Right atrium auricular region (tissue), 2 donors: ENCODE data around the gene CDC42BPA. TPM values are rescaled to one million over a fixed set of nuclear protein-coding genes. Genes with fewer than 3 reads are reported as not detected.

Source experiments
- DNase-seq: peaks from one replicate; pipeline ENCODE4 v3.0.0-alpha.2; 2019; ENCODE audit warnings: low spot score
- H3K27ac ChIP-seq, 2 donors: fragments of 200-600 bp; sonication (generic); 1 replicate in 1 of 2; 2 replicates in 1 of 2; pipeline ENCODE4 v1.5.1; 2016 to 2019
- H3K27me3 ChIP-seq, 2 donors: fragments of 200-600 bp; sonication (generic); one replicate each; pipeline versions ENCODE4 v1.5.1 to v1.6.0; 2017 to 2019
- H3K36me3 ChIP-seq: fragments of 200-600 bp; sonication (generic); one replicate; pipeline ENCODE4 v1.5.1; 2016
- H3K4me1 ChIP-seq, 2 donors: fragments of 200-600 bp; sonication (generic); one replicate each; pipeline versions ENCODE4 v1.5.1 to v1.6.0; 2017 to 2019
- H3K4me3 ChIP-seq, 2 donors: fragments of 200-600 bp; sonication (generic); 1 replicate in 1 of 2; 2 replicates in 1 of 2; pipeline ENCODE4 v1.5.1; 2017 to 2019; ENCODE audit warnings: mild to moderate bottlenecking in 1 of 2, moderate library complexity in 1 of 2
- H3K9me3 ChIP-seq, 2 donors: fragments of 200-600 bp; sonication (generic); one replicate each; pipeline ENCODE4 v1.5.1; 2019
- total RNA-seq, 2 donors: library from RNA; depleted of rRNA; stranded (reverse); fragments of >200 nt; gene quantifications; one replicate each; pipeline ENCODE4 v1.1.0, GENCODE V29; 2016
- TF ChIP-seq, protein P1 (sequence below), 2 donors: fragments of 200-600 bp; sonication (generic); IDR thresholded peaks; one replicate each; pipeline ENCODE4 v1.5.1; 2019; ENCODE audit warnings: antibody characterized with exemption in 2 of 2

The CDC42BPA gene
- total RNA-seq, 2 donors from 2014 or later = 26.0 to 32.0 TPM

DNA sequence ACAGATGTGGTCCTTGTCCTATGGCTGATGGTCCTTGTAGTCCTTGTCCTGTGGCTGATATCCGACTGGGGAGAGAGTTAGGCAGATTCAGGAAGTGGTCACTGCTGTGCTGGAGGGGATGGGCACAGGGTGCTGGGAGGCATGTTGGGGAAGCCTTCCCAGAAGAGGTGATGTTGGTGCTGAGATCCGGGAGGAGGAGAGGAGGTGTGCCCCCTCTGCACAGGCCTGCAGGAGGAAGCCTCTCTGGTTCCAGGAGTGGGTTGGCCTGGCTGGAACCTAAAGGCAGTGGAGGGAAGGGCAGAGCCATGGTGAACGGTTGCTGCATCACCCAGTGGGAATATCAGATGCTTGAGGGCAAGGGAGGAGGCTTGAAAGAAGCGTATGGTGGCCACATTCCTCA, 363.5 kb downstream of the CDC42BPA start:
- Histone ChIP-seq H3K4me3 (no peak overlapping the region), H3K27me3 (no peaks in the 10 kb centered on the region), H3K36me3 (no peaks in the 10 kb centered on the region), H3K9me3 (no peaks in the 10 kb centered on the region), H3K4me1 (peaks cover 0 to 33% of the 10 kb centered on the region in 2 donors), H3K27ac (peak overlapping the region in 1 of 2 donors; percentile 29)
- TF ChIP-seq, protein P1, sequence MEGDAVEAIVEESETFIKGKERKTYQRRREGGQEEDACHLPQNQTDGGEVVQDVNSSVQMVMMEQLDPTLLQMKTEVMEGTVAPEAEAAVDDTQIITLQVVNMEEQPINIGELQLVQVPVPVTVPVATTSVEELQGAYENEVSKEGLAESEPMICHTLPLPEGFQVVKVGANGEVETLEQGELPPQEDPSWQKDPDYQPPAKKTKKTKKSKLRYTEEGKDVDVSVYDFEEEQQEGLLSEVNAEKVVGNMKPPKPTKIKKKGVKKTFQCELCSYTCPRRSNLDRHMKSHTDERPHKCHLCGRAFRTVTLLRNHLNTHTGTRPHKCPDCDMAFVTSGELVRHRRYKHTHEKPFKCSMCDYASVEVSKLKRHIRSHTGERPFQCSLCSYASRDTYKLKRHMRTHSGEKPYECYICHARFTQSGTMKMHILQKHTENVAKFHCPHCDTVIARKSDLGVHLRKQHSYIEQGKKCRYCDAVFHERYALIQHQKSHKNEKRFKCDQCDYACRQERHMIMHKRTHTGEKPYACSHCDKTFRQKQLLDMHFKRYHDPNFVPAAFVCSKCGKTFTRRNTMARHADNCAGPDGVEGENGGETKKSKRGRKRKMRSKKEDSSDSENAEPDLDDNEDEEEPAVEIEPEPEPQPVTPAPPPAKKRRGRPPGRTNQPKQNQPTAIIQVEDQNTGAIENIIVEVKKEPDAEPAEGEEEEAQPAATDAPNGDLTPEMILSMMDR (IDR thresholded peaks at IDR 0.05) = no peak
- no peak for DNase-seq

DNA sequence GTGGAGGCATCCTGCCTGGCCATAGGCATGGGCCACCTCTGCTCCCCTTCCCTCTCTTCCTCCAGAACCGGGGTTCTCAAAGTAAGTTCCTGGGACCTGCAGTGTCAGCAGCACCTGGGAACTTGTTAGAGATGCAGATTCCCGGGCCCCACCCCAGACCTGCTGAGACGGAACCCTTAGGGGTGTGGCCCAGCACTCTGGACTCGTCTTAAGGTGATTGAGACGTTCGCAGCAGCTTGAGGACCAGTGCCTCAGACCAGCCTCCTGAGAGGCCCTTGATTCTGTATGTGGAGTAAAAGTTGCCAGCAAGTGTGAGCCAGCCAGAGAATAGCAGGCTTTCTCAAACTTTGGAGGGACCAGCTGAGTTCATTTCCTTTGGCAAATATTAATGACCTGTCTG, 364.0 kb downstream of the CDC42BPA start:
- Histone ChIP-seq H3K27ac (peak overlapping the region in 1 of 2 donors; percentile 29), H3K9me3 (no peaks in the 10 kb centered on the region), H3K4me1 (peaks cover 0 to 33% of the 10 kb centered on the region in 2 donors), H3K4me3 (no peak overlapping the region), H3K36me3 (no peaks in the 10 kb centered on the region), H3K27me3 (no peaks in the 10 kb centered on the region)
- TF ChIP-seq, protein P1 (IDR thresholded peaks at IDR 0.05) = no peak
- DNase-seq = no peak

DNA sequence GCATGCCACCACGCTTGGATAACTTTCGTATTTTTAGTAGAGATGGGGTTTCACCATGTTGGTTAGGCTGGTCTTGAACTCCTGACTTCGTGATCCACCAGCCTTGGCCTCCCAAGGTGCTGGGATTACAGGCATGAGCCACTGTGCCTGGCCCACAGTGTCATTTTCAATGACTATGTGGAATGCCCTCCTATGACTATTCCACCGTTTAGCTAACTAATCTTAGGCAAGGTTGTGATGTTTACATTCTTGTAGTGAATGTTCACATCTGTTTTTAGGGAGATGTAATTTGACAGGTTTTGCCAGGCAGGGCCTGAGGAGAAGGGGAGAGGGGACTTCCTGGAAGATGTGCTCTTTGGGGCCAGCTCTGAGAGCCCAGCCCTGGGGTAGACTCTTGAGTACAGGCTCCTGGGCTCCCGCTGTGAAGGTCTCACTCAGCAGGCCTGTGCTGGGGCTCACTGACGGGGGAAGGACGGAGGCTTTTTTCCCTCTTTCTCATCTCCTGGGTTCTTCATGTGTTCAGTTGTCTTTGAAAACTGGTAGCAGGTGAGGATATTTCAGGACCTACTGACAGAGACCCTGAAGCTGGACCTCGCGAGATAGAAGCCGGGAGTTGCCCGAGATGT, 365.0 kb downstream of the CDC42BPA start:
- H3K27me3 ChIP-seq = no peaks in the 10 kb centered on the region
- peaks cover 0 to 26% of the 10 kb centered on the region in 2 donors for H3K4me1 ChIP-seq
- TF ChIP-seq, protein P1 (IDR thresholded peaks at IDR 0.05) = no peak
- H3K27ac ChIP-seq = peak overlapping the region in 1 of 2 donors; percentile 21
- no peak for DNase-seq
- no peaks in the 10 kb centered on the region for H3K36me3 ChIP-seq
- H3K9me3 ChIP-seq = no peaks in the 10 kb centered on the region
- no peak overlapping the region for H3K4me3 ChIP-seq

DNA sequence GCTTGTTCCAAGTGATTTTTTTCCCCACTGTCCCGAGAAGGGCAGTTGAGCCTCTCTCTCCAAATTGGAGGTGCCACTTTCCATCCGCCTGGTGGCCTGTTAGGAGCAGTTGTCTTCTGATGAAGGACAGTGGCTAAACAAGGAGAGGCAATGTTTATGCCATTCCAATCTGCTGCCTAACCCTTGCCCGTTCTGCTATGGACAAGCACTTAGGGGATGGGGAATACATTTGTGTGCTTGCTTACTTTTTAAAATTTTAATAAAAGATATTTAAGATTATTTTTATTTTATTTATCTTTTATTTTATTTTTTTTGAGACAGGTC, 366.2 kb downstream of the CDC42BPA start:
- TF ChIP-seq, protein P1 (IDR thresholded peaks at IDR 0.05) = no peak
- H3K4me1 ChIP-seq = peaks cover 0 to 27% of the 10 kb centered on the region in 2 donors
- no peak overlapping the region for H3K4me3 ChIP-seq
- peaks cover 0 to 5% of the 10 kb centered on the region in 2 donors for H3K9me3 ChIP-seq
- peak overlapping the region; percentile 21 to 58 for H3K27ac ChIP-seq
- DNase-seq = peak; percentile 49
- H3K27me3 ChIP-seq = no peaks in the 10 kb centered on the region
- no peaks in the 10 kb centered on the region for H3K36me3 ChIP-seq

DNA sequence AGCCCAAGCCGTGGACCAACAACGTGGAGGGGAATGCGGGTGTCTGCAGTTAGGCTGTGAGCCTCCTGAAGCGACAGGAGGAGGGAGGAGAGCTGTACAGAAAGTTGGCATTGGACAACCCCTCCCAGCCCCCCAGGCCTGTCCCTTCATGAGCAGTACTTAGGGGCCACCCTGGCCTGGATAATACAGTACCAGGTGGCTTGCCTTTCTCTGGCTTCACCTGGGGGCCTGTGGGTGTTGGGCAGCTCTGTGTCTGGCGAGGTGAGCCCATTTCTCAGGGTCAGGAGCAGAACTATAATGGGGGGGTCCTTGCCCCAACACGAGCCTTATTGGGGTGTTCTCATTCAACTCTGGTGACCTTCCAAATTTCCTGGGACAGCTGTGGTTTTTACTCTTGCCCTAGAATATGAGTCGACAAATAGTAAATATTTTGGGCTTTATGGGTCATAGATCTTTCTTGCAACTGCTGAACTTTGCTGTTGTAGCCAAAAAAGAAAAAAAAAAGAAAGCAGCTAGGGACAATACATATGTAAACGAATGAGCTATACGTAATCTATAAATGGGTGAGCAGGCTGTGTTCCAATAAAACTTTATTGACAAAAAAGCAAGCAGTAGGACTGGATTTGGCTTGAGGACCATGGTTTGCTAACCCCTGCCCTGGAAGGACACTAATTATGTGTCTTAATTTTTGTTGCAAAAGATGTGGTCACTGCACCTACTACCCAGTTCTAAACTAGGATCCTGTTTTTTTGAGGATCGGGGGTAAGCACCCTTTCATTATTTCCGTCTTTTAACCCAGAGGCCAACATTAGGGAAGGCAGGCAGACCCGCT, 366.8 kb downstream of the CDC42BPA start:
- peak overlapping the region; percentile 21 to 58 for H3K27ac ChIP-seq
- H3K4me1 ChIP-seq = peaks cover 0 to 33% of the 10 kb centered on the region in 2 donors
- H3K9me3 ChIP-seq = peaks cover 0 to 5% of the 10 kb centered on the region in 2 donors
- H3K27me3 ChIP-seq = no peaks in the 10 kb centered on the region
- no peak overlapping the region for H3K4me3 ChIP-seq
- no peaks in the 10 kb centered on the region for H3K36me3 ChIP-seq
- DNase-seq = peak; percentile 26
- TF ChIP-seq, protein P1 (IDR thresholded peaks at IDR 0.05) = no peak
